Measurements from ENCODE around the gene TCEANC.

DNA sequence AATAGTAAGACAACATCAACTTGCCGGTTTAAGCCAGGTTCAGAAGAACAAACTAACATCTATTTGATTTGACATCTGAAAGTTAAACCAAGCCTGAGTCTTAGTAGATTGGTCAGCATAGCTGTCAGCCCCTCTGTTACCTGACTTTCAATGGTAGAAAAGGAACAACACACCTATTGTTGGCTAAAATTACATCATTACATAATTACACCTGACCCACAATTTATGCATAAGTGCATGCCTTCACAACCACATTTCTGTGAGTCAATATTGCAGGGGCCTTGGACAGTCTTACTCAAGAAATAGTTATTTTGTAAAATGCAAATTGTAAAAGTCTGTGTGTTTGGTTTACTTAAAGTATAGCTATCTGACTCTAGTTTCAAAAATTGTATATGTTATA is 47.3 kb upstream of the TCEANC start:
- TF ChIP-seq CTCF (IDR thresholded peaks at IDR 0.05) (no peak), POLR2A (IDR thresholded peaks at IDR 0.05) (no peak)

Measured in esophagus squamous epithelium (tissue), 4 donors.